Mesendoderm (in vitro differentiated cells): Measurements from ENCODE around the gene DKC1.

Experiments used
- DNase-seq: peaks from one replicate; pipeline ENCODE4 v3.0.0; 2013
- H2AK5ac ChIP-seq: 2 replicates; pipeline ENCODE4 v1.6.1; 2013; ENCODE audit warnings: low read length, inconsistent platforms
- H2BK120ac ChIP-seq: 2 replicates; pipeline ENCODE4 v1.6.1; 2013; ENCODE audit warnings: low read depth, mild to moderate bottlenecking, low read length, moderate library complexity, mixed read lengths
- H2BK15ac ChIP-seq: replicated peaks from 2 replicates; pipeline ENCODE4 v1.6.1; 2013; ENCODE audit warnings: low read depth, mild to moderate bottlenecking, moderate library complexity
- H2BK5ac ChIP-seq: 2 replicates; pipeline ENCODE4 v1.6.1; 2013; ENCODE audit warnings: low read length, inconsistent platforms
- H3K18ac ChIP-seq: 2 replicates; pipeline ENCODE4 v1.6.1; 2013; ENCODE audit warnings: mild to moderate bottlenecking, low read length, mixed read lengths
- H3K23ac ChIP-seq: one replicate; pipeline ENCODE4 v1.6.1; 2013; ENCODE audit warnings: low read length
- H3K27ac ChIP-seq: 2 replicates; pipeline ENCODE4 v1.5.1; 2013; ENCODE audit warnings: low read depth, mild to moderate bottlenecking, inconsistent platforms, low read length, moderate library complexity
- H3K27me3 ChIP-seq: 2 replicates; pipeline ENCODE4 v1.6.1; 2013; ENCODE audit warnings: low read length, control low read depth, mild to moderate bottlenecking, inconsistent platforms; ENCODE audit not compliant: insufficient read depth, poor library complexity
- H3K36me3 ChIP-seq: 2 replicates; pipeline ENCODE4 v1.6.1; 2013; ENCODE audit warnings: low read length, inconsistent platforms; ENCODE audit not compliant: control insufficient read depth, insufficient read depth
- H3K4ac ChIP-seq: one replicate; pipeline ENCODE4 v1.6.1; 2013; ENCODE audit warnings: low read depth, mild to moderate bottlenecking, low read length, moderate library complexity
- H3K4me1 ChIP-seq: 2 replicates; pipeline ENCODE4 v1.6.1; 2013; ENCODE audit warnings: low read depth, low read length, inconsistent platforms; ENCODE audit not compliant: control insufficient read depth
- H3K4me2 ChIP-seq: 2 replicates; pipeline ENCODE4 v1.6.1; 2013; ENCODE audit warnings: low read length
- H3K4me3 ChIP-seq: 2 replicates; pipeline ENCODE4 v1.5.1; 2013; ENCODE audit warnings: mild to moderate bottlenecking, low read length
- H3K56ac ChIP-seq: one replicate; pipeline ENCODE4 v1.6.1; 2013; ENCODE audit warnings: low read length
- H3K79me1 ChIP-seq: 2 replicates; pipeline ENCODE4 v1.6.1; 2013; ENCODE audit warnings: low read length, inconsistent platforms
- H3K79me2 ChIP-seq: 2 replicates; pipeline ENCODE4 v1.6.1; 2013; ENCODE audit warnings: mild to moderate bottlenecking, low read length; ENCODE audit not compliant: control insufficient read depth, insufficient read depth
- H3K9ac ChIP-seq: 2 replicates; pipeline ENCODE4 v1.6.1; 2013; ENCODE audit warnings: low read length, inconsistent platforms
- H4K5ac ChIP-seq: one replicate; pipeline ENCODE4 v1.6.1; 2013; ENCODE audit warnings: low read length
- H4K8ac ChIP-seq: one replicate; pipeline ENCODE4 v1.6.1; 2013; ENCODE audit warnings: low read depth, mild to moderate bottlenecking, control low read depth, low read length, moderate library complexity
- WGBS: extraction: QIAGEN DNeasy Blood & Tissue Kit; methylation state at CpG from one replicate; pipeline ENCODE4 v1.1.7; 2013; ENCODE audit warnings: low lambda C conversion rate, missing lambda C conversion rate; ENCODE audit not compliant: insufficient coverage; ENCODE audit errors: extremely low coverage; 5-methylcytosine and 5-hydroxymethylcytosine counted together

The DKC1 gene

GRCh38 chrX:154719132-154719675 lies 43.5 kb upstream of the DKC1 start:
- Histone ChIP-seq H2BK5ac (no peak overlapping the region), H3K4me3 (no peak overlapping the region), H3K36me3 (no peaks in the 10 kb centered on the region), H2AK5ac (no peak overlapping the region), H4K5ac (no peak overlapping the region), H3K79me2 (no peaks in the 10 kb centered on the region), H3K56ac (no peak overlapping the region), H3K4me1 (no peaks in the 10 kb centered on the region), H2BK15ac (no peak overlapping the region), H3K9ac (no peak overlapping the region), H2BK120ac (no peak overlapping the region), H3K27ac (no peak overlapping the region), H3K27me3 (no peaks in the 10 kb centered on the region), H3K23ac (no peak overlapping the region), H3K79me1 (no peaks in the 10 kb centered on the region), H3K4me2 (no peak overlapping the region), H3K4ac (no peak overlapping the region), H3K18ac (no peak overlapping the region), H4K8ac (no peak overlapping the region)
- no CpG with 5 or more reads among the region's 6 CpGs for WGBS
- no peak for DNase-seq

GRCh38 chrX:154720067-154720466 lies 42.6 kb upstream of the DKC1 start:
- Histone ChIP-seq H3K4me2 (no peak overlapping the region), H3K18ac (no peak overlapping the region), H3K4me1 (no peaks in the 10 kb centered on the region), H2BK15ac (no peak overlapping the region), H4K8ac (no peak overlapping the region), H3K36me3 (no peaks in the 10 kb centered on the region), H2BK120ac (no peak overlapping the region), H3K79me2 (no peaks in the 10 kb centered on the region), H3K9ac (no peak overlapping the region), H3K79me1 (no peaks in the 10 kb centered on the region), H4K5ac (no peak overlapping the region), H3K27ac (no peak overlapping the region), H3K23ac (no peak overlapping the region), H3K4ac (no peak overlapping the region), H2BK5ac (no peak overlapping the region), H3K4me3 (no peak overlapping the region), H3K56ac (no peak overlapping the region), H2AK5ac (no peak overlapping the region), H3K27me3 (no peaks in the 10 kb centered on the region)
- WGBS: no CpG with 5 or more reads among the region's 4 CpGs
- DNase-seq: no peak

- Histone ChIP-seq H3K27ac (no peak overlapping the region), H3K56ac (no peak overlapping the region), H3K79me2 (no peaks in the 10 kb centered on the region), H3K9ac (no peak overlapping the region), H3K4me3 (no peak overlapping the region), H2BK15ac (no peak overlapping the region), H2BK5ac (no peak overlapping the region), H3K23ac (no peak overlapping the region), H3K18ac (no peak overlapping the region), H4K8ac (no peak overlapping the region), H2BK120ac (no peak overlapping the region), H3K27me3 (no peaks in the 10 kb centered on the region), H2AK5ac (no peak overlapping the region), H3K4me1 (no peaks in the 10 kb centered on the region), H3K79me1 (no peaks in the 10 kb centered on the region), H3K36me3 (no peaks in the 10 kb centered on the region), H3K4ac (no peak overlapping the region), H4K5ac (no peak overlapping the region), H3K4me2 (no peak overlapping the region)
- no peak for DNase-seq
- WGBS: no CpG with 5 or more reads among the region's 3 CpGs
These were observed 41.5 kb upstream of the DKC1 start for GRCh38 chrX:154721155-154721554.

- H3K27ac ChIP-seq: no peak overlapping the region
- no peak overlapping the region for H2BK15ac ChIP-seq
- H3K4me2 ChIP-seq: no peak overlapping the region
- no peak overlapping the region for H2BK120ac ChIP-seq
- no peaks in the 10 kb centered on the region for H3K79me2 ChIP-seq
- H3K36me3 ChIP-seq: no peaks in the 10 kb centered on the region
- no peak overlapping the region for H4K8ac ChIP-seq
- no CpG with 5 or more reads among the region's 2 CpGs for WGBS
- H2BK5ac ChIP-seq: no peak overlapping the region
- H3K4me1 ChIP-seq: no peaks in the 10 kb centered on the region
- H3K18ac ChIP-seq: no peak overlapping the region
- no peaks in the 10 kb centered on the region for H3K79me1 ChIP-seq
- H3K4ac ChIP-seq: no peak overlapping the region
- H2AK5ac ChIP-seq: no peak overlapping the region
- no peak for DNase-seq
- no peaks in the 10 kb centered on the region for H3K27me3 ChIP-seq
- H4K5ac ChIP-seq: no peak overlapping the region
- no peak overlapping the region for H3K4me3 ChIP-seq
- no peak overlapping the region for H3K56ac ChIP-seq
- H3K9ac ChIP-seq: no peak overlapping the region
- no peak overlapping the region for H3K23ac ChIP-seq
These were observed 37.5 kb upstream of the DKC1 start for GRCh38 chrX:154724993-154725756.

- WGBS: no CpG with 5 or more reads among the region's 1 CpG
- no peak overlapping the region for H4K8ac ChIP-seq
- H3K23ac ChIP-seq: no peak overlapping the region
- H4K5ac ChIP-seq: no peak overlapping the region
- no peak overlapping the region for H2BK5ac ChIP-seq
- H2BK15ac ChIP-seq: no peak overlapping the region
- H3K27ac ChIP-seq: no peak overlapping the region
- H2AK5ac ChIP-seq: no peak overlapping the region
- no peak overlapping the region for H3K4me2 ChIP-seq
- H3K56ac ChIP-seq: no peak overlapping the region
- H3K4me3 ChIP-seq: no peak overlapping the region
- no peaks in the 10 kb centered on the region for H3K4me1 ChIP-seq
- no peaks in the 10 kb centered on the region for H3K36me3 ChIP-seq
- H2BK120ac ChIP-seq: no peak overlapping the region
- no peaks in the 10 kb centered on the region for H3K79me2 ChIP-seq
- H3K18ac ChIP-seq: no peak overlapping the region
- H3K79me1 ChIP-seq: no peaks in the 10 kb centered on the region
- no peak overlapping the region for H3K9ac ChIP-seq
- H3K27me3 ChIP-seq: no peaks in the 10 kb centered on the region
- no peak for DNase-seq
- no peak overlapping the region for H3K4ac ChIP-seq
These were observed 35.2 kb upstream of the DKC1 start for GRCh38 chrX:154727418-154727817.

- Histone ChIP-seq H3K27ac (no peak overlapping the region), H2BK15ac (no peak overlapping the region), H3K4me1 (no peaks in the 10 kb centered on the region), H3K18ac (no peak overlapping the region), H3K56ac (no peak overlapping the region), H4K5ac (no peak overlapping the region), H3K27me3 (no peaks in the 10 kb centered on the region), H3K4me2 (no peak overlapping the region), H3K23ac (no peak overlapping the region), H4K8ac (no peak overlapping the region), H2AK5ac (no peak overlapping the region), H3K9ac (no peak overlapping the region), H3K79me1 (no peaks in the 10 kb centered on the region), H2BK5ac (no peak overlapping the region), H3K79me2 (no peaks in the 10 kb centered on the region), H3K36me3 (no peaks in the 10 kb centered on the region), H2BK120ac (no peak overlapping the region), H3K4me3 (no peak overlapping the region), H3K4ac (no peak overlapping the region)
- WGBS: no CpG with 5 or more reads among the region's 3 CpGs
- DNase-seq: peak; percentile 53
These were observed 34.8 kb upstream of the DKC1 start for GRCh38 chrX:154727871-154728270.
